Muscle of arm (tissue), 14 donors: ENCODE measurements around the gene NOL11. TPM values are rescaled to one million over a fixed set of nuclear protein-coding genes. Genes with fewer than 3 reads are reported as not detected.

Experiments used
- DNase-seq: peaks from one replicate; pipeline ENCODE4 v3.0.0-alpha.2; 2013
- long read RNA-seq, 11 donors: transcript quantifications; one replicate each; lab custom pipeline, GENCODE V29; 2026
- polyA plus RNA-seq, 12 donors: library from polyadenylated mRNA; unstranded; fragments of 120-200 nt; gene quantifications; one replicate each; pipeline ENCODE4 v1.2.1, GENCODE V29; 2013; ENCODE audit not compliant: insufficient read length in 12 of 12

The NOL11 gene
- polyA plus RNA-seq = 10 to 100 TPM in 11 of 12 donors, not detected in 1; 44.7 to 82.3 (median 71.2) TPM
- long read RNA-seq, donor 1, transcript NOL11-201 (18 exons, 2,947 nt) = major isoform, 5 of 25 reads
- long read RNA-seq, donor 1, partial matches to known transcripts = 19 of 25 reads
- long read RNA-seq, donor 1, other reads (novel, unspliced or antisense) = 0 of 25 reads
- long read RNA-seq, donor 2, transcript NOL11-201 (18 exons, 2,947 nt) = major isoform, 13 of 22 reads
- long read RNA-seq, donor 2, partial matches to known transcripts = 9 of 22 reads
- long read RNA-seq, donor 2, other reads (novel, unspliced or antisense) = 0 of 22 reads
- long read RNA-seq, donor 3, partial matches to known transcripts = 0 of 5 reads
- long read RNA-seq, donor 3, other reads (novel, unspliced or antisense) = 0 of 5 reads
- long read RNA-seq, donor 4, partial matches to known transcripts = 0 of 2 reads
- long read RNA-seq, donor 4, other reads (novel, unspliced or antisense) = 0 of 2 reads
- long read RNA-seq, donor 5, transcript NOL11-201 (18 exons, 2,947 nt) = major isoform, 5 of 14 reads
- long read RNA-seq, donor 5, partial matches to known transcripts = 6 of 14 reads
- long read RNA-seq, donor 5, other reads (novel, unspliced or antisense) = 0 of 14 reads
- long read RNA-seq, donor 6, partial matches to known transcripts = 0 of 4 reads
- long read RNA-seq, donor 6, other reads (novel, unspliced or antisense) = 0 of 4 reads
- long read RNA-seq, donor 7, transcript NOL11-201 (18 exons, 2,947 nt) = major isoform, 5 of 5 reads
- long read RNA-seq, donor 7, partial matches to known transcripts = 0 of 5 reads
- long read RNA-seq, donor 7, other reads (novel, unspliced or antisense) = 0 of 5 reads
- long read RNA-seq, donor 8, transcript NOL11-201 (18 exons, 2,947 nt) = major isoform, 16 of 22 reads
- long read RNA-seq, donor 8, partial matches to known transcripts = 5 of 22 reads
- long read RNA-seq, donor 8, other reads (novel, unspliced or antisense) = 0 of 22 reads
- long read RNA-seq, donor 9, partial matches to known transcripts = 0 of 2 reads
- long read RNA-seq, donor 9, other reads (novel, unspliced or antisense) = 0 of 2 reads
- long read RNA-seq, donor 10, transcript NOL11-201 (18 exons, 2,947 nt) = major isoform, 7 of 7 reads
- long read RNA-seq, donor 10, partial matches to known transcripts = 0 of 7 reads
- long read RNA-seq, donor 10, other reads (novel, unspliced or antisense) = 0 of 7 reads
- long read RNA-seq, donor 11, transcript NOL11-201 (18 exons, 2,947 nt) = major isoform, 6 of 15 reads
- long read RNA-seq, donor 11, partial matches to known transcripts = 9 of 15 reads
- long read RNA-seq, donor 11, other reads (novel, unspliced or antisense) = 0 of 15 reads

- DNase-seq = peak; percentile 99
Measured at GRCh38 chr17:67717624-67718324, at the start of gene NOL11. Gene NOL11 (plus strand): TSS chr17:67717936. CDS start chr17:67717948, 12 bp downstream.

- DNase-seq = no peak
Measured at GRCh38 chr17:67671493-67671892, 46.2 kb upstream of the NOL11 start.

- no peak for DNase-seq
Measured at GRCh38 chr17:67672592-67673335, 45.0 kb upstream of the NOL11 start.

GRCh38 chr17:67675481-67675880 is 42.3 kb upstream of the NOL11 start:
- no peak for DNase-seq

GRCh38 chr17:67676305-67676704 is 41.4 kb upstream of the NOL11 start:
- no peak for DNase-seq

GRCh38 chr17:67678414-67678813 is 39.3 kb upstream of the NOL11 start:
- no peak for DNase-seq

GRCh38 chr17:67679225-67679624 is 38.5 kb upstream of the NOL11 start:
- DNase-seq = no peak

- DNase-seq = no peak
Measured at GRCh38 chr17:67679721-67680120, 38.0 kb upstream of the NOL11 start.

- DNase-seq = no peak
Measured at GRCh38 chr17:67680445-67681224, 37.1 kb upstream of the NOL11 start.

- DNase-seq = no peak
Measured at GRCh38 chr17:67682196-67682595, 35.5 kb upstream of the NOL11 start.

GRCh38 chr17:67685351-67685750 is 32.4 kb upstream of the NOL11 start:
- no peak for DNase-seq

GRCh38 chr17:67686241-67686640 is 31.5 kb upstream of the NOL11 start:
- DNase-seq = no peak

- no peak for DNase-seq
Measured at GRCh38 chr17:67687511-67687910, 30.2 kb upstream of the NOL11 start.

GRCh38 chr17:67689534-67690177 is 28.1 kb upstream of the NOL11 start:
- DNase-seq = peak; percentile 76

GRCh38 chr17:67693811-67694210 is 23.9 kb upstream of the NOL11 start:
- DNase-seq = no peak

- DNase-seq = no peak
Measured at GRCh38 chr17:67696347-67696746, 21.4 kb upstream of the NOL11 start.

- no peak for DNase-seq
Measured at GRCh38 chr17:67696853-67697498, 20.8 kb upstream of the NOL11 start.

GRCh38 chr17:67700037-67700724 is 17.6 kb upstream of the NOL11 start:
- no peak for DNase-seq
